Suprapubic skin (tissue), 3 donors: ENCODE measurements around the gene FAM20B.

Source experiments
- CTCF ChIP-seq, 2 donors: fragments of 200-600 bp in 1 of 2; fragments of 450-650 bp in 1 of 2; sonication (generic) in 1 of 2; IDR thresholded peaks; one replicate each; pipeline ENCODE4 v1.5.1; 2016 to 2019; ENCODE audit warnings: antibody characterized with exemption in 2 of 2, mild to moderate bottlenecking in 1 of 2, moderate library complexity in 1 of 2
- EP300 ChIP-seq: sonication (generic); formaldehyde crosslinking; IDR thresholded peaks from one replicate; pipeline ENCODE4 v1.6.1; 2017; ENCODE audit warnings: antibody characterized with exemption
- POLR2A ChIP-seq, 2 donors: fragments of 450-650 bp; IDR thresholded peaks; one replicate each; pipeline ENCODE4 v1.6.1; 2017; ENCODE audit warnings: antibody characterized with exemption in 2 of 2, mild to moderate bottlenecking in 2 of 2, moderate library complexity in 2 of 2

- TF ChIP-seq CTCF (IDR thresholded peaks at IDR 0.05) (no peak), EP300 (no peak), POLR2A (IDR thresholded peaks at IDR 0.05) (no peak)
Measured at GRCh38 chr1:179053486-179053885, 27.8 kb downstream of the FAM20B start.
